Fibroblast of the aortic adventitia (primary cell): ENCODE results near the gene CD81. TPM values are rescaled to one million over a fixed set of nuclear protein-coding genes. Genes with fewer than 3 reads are reported as not detected.

ENCODE experiments used
- DNase-seq: peaks from one replicate; pipeline ENCODE4 v3.0.0-alpha.2; 2010; ENCODE audit warnings: low read depth
- H3K4me3 ChIP-seq: 2 replicates; pipeline ENCODE4 v1.5.1; 2011; ENCODE audit warnings: low read depth, mild to moderate bottlenecking, control low read depth, low read length, moderate library complexity
- total RNA-seq: library from RNA; depleted of rRNA; stranded (reverse); fragments of >200 nt; gene quantifications from 2 replicates; pipeline ENCODE4 v1.2.3, GENCODE V29; 2012; ENCODE audit warnings: low replicate concordance
- TF ChIP-seq, protein P1 (sequence below): IDR thresholded peaks from 2 replicates; pipeline ENCODE4 v1.5.1; 2011; ENCODE audit warnings: mild to moderate bottlenecking, low read length, control low read depth, inconsistent platforms; ENCODE audit not compliant: insufficient read depth

CD81 gene
- total RNA-seq, 1 donor: 282 TPM

DNA sequence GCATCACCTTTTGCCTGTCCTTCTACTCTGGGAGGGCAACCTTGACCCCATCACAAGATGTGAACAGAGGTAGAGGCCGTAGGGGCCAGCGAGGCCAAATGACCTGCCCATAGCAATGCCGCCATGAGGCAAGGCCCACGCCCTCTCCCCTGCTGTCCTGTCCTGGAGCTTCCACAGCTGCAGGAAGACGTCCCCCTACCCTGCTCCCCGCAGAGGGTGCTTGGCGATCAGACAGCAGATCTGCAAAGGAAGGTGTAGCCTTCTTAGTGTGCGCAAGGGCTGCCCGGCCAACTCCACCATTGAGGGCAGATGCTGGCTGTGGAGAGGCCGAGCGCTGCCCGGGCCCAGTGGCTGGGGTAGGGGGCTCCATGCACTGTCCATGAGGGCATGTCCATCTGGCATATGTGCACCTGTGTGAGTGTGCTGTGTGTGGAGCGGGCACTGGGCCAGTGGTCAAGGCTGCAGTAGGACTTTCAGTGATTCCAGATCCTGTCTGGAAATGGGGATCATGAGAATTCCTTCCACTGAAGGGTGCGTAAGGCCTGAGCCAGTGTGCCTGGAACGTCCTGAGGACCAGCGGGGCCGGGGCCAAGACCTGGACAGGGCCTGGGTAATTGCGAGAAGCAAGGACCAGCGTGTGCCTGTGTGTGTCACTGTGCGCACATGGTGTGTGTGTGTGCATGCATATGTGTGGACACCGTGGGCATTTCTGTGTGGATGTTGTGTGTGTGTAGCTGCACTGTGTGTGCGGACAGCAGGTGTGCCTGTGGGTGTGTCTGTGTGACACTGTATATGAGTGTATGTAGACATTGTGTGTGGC, 56.2 kb downstream of the CD81 start:
- DNase-seq: no peak
- TF ChIP-seq, protein P1, sequence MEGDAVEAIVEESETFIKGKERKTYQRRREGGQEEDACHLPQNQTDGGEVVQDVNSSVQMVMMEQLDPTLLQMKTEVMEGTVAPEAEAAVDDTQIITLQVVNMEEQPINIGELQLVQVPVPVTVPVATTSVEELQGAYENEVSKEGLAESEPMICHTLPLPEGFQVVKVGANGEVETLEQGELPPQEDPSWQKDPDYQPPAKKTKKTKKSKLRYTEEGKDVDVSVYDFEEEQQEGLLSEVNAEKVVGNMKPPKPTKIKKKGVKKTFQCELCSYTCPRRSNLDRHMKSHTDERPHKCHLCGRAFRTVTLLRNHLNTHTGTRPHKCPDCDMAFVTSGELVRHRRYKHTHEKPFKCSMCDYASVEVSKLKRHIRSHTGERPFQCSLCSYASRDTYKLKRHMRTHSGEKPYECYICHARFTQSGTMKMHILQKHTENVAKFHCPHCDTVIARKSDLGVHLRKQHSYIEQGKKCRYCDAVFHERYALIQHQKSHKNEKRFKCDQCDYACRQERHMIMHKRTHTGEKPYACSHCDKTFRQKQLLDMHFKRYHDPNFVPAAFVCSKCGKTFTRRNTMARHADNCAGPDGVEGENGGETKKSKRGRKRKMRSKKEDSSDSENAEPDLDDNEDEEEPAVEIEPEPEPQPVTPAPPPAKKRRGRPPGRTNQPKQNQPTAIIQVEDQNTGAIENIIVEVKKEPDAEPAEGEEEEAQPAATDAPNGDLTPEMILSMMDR: no peak
- no peak overlapping the region for H3K4me3 ChIP-seq

DNA sequence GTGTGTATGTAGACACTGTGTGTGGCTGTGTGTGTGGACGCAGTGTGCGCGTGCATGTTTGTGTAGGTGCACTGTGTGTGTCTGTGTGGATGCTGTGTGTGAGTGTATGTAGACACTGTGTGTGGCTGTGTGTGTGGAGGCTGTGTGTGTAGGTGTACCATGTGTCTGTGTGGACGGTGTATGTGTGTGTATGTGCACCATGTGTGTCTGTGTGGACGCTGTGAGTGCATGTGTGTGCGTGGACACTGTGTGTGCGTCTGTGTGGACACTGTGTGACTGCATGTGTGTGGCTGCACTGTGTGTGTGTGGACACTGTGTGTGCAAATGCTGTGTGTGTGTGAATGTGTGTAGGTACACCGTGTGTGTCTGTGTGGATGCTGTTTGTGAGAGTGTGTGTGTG, 56.9 kb downstream of the CD81 start:
- TF ChIP-seq, protein P1: no peak
- H3K4me3 ChIP-seq: no peak overlapping the region
- no peak for DNase-seq

DNA sequence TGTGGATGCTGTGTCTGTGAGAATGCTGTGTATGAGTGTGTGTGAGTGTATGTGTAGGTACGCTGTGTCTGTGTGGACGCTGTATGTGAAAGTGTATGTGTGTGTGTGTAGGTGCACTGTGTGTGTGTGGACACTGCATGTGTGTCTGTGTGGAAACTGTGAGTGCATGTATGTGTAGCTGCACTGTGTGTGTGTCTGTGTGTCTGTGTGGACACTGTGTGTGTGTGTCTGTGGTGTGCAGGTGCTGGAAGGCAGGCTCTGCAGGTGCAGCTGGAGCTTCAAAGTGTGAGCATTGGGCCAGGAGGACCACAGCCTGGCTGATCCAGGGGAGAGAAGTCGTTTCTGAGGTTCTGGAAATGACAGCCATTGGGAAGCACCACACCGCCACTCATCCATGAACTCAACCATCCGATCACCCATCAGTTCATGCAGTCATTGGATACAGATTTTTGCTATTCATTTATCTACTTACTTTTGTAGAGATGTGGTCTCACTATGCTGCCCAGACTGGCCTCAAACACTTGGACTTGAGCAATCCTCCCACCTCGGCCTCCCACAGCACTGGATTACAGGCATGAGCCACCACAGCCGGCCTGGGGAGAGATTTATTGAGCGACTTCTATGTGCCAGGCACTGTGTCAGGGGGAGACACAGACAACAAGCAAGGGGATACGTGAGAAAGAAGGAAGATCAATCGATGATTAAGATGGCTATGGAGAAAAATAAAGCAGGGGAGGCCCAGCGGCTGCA, 57.6 kb downstream of the CD81 start:
- DNase-seq: no peak
- H3K4me3 ChIP-seq: no peak overlapping the region
- TF ChIP-seq, protein P1: no peak

DNA sequence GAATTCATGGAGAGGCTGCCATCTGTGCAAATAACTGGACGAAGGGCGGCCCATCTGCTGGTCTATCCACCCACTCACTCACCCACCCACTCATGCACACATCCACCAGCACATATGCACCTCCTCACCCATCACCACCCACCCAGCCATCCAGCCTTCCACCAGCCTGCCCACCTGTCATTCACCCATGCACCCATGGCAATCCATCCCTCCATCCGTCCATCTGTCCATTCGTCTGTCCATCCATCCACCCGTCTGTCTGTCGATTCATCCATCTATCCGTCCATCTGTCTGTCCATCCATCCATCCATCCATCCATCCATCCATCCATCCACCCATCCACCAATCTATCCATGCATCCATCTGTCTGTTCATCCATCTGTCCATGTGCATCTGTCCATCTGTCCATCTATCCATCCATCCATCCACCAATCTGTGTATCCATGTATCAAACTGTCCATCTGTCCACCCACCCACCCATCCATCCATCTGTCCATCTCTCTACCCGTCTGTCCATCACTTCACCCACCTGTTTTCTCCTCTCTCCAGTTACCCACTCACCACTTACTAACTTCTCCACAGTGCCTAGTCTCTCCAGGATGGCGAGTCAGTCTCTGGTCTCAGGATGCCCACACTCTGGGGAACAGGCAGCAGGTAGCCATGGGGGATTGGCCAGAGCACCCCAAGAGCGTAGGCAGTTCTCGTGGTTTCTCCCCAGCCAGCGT, 58.3 kb downstream of the CD81 start:
- no peak for DNase-seq
- TF ChIP-seq, protein P1: no peak
- no peak overlapping the region for H3K4me3 ChIP-seq

DNA sequence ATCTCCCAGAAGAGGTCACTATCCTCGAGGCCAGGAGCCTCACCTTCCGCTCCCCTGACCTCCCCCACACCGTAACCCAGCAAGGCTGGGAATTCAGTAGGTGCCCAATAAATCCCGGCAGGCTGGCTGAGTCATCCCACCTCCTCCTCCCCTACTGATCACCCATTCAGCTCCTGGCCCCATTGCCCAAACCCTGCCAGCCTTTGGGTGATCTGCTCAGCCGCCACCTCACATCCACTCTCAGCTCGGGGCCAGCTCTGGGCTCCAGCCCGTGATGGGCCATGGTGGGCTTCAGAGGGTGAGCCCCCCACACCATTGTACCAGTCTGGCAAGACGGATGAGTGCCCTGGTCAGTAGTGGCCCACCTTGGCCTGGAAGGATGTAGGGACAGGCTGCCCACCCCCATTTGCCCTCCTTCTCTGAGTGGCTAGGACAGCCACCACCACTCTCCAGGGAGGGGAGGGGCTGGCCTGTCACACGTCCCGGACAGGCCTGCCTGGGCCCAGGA, 59.0 kb downstream of the CD81 start:
- TF ChIP-seq, protein P1: no peak
- no peak overlapping the region for H3K4me3 ChIP-seq
- no peak for DNase-seq

DNA sequence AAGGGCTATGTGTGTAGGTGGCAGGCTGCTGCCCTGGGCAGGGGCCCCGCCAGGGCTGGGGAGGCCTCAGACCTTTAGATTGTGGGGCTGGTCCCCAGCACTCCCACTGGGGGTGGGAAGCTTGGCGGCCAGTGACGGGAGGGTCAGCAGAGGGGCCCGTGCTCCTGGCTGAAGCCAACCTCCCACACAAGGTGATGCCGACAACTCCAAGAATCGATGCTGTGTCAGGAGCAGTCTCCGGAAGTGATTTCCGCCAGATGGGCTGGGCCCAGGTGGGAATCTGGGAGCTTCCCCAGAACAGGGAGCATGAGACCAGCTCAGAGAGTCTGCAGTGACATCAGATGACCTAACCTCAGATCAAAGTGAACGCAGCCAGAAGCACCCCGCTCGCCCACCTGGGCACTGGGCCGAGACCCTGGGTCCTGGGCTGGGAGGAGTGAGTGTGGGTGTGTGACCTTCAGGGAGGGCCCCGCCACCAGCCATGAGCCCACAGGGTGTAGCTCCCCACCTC, 59.5 kb downstream of the CD81 start:
- DNase-seq: no peak
- TF ChIP-seq, protein P1: no peak

More for the DNA sequence above, 59.5 kb downstream of the CD81 start:
- H3K4me3 ChIP-seq: no peak overlapping the region
